GM23338 (cell line): Measurements from ENCODE around the gene CTNNA3. TPM values are rescaled to one million over a fixed set of nuclear protein-coding genes. Genes with fewer than 3 reads are reported as not detected.

Experiments
- ATAC-seq: fragments of 200-7000 bp; cut with Tn5 transposase; 3 replicates; pipeline ENCODE4 v1.9.1; 2020
- DNase-seq: peaks from one replicate; pipeline ENCODE4 v3.0.0-alpha.2; 2015; ENCODE audit warnings: low spot score
- H2AFZ ChIP-seq: fragments of 200-600 bp; sonication (generic); 2 replicates; pipeline ENCODE4 v1.8.0; 2016; ENCODE audit warnings: antibody characterized with exemption, mild to moderate bottlenecking, moderate library complexity
- H3F3A ChIP-seq: fragments of 200-600 bp; sonication (generic); replicated peaks from 2 replicates; pipeline ENCODE4 v1.8.0; 2017; ENCODE audit warnings: antibody characterized with exemption, mixed run types, low read depth
- H3K27ac ChIP-seq: fragments of 200-600 bp; sonication (generic); 2 replicates; pipeline ENCODE4 v1.6.1; 2016; ENCODE audit warnings: low read depth
- H3K27me3 ChIP-seq: fragments of 200-600 bp; sonication (generic); 2 replicates; pipeline ENCODE4 v1.8.0; 2016; ENCODE audit warnings: mild to moderate bottlenecking, mixed run types, moderate library complexity; ENCODE audit not compliant: insufficient read depth
- H3K36me3 ChIP-seq: fragments of 200-600 bp; sonication (generic); 2 replicates; pipeline ENCODE4 v1.8.0; 2016; ENCODE audit warnings: mild to moderate bottlenecking; ENCODE audit not compliant: insufficient read depth
- H3K4me1 ChIP-seq: fragments of 200-600 bp; sonication (generic); 2 replicates; pipeline ENCODE4 v1.8.0; 2016; ENCODE audit warnings: mild to moderate bottlenecking, moderate library complexity; ENCODE audit not compliant: insufficient read depth
- H3K4me2 ChIP-seq: fragments of 200-600 bp; sonication (generic); 2 replicates; pipeline ENCODE4 v1.7.1; 2017; ENCODE audit warnings: mixed run types
- H3K4me3 ChIP-seq: fragments of 200-600 bp; sonication (generic); 2 replicates; pipeline ENCODE4 v1.6.1; 2016; ENCODE audit warnings: mixed run types
- H3K79me2 ChIP-seq: fragments of 200-600 bp; sonication (generic); replicated peaks from 2 replicates; pipeline ENCODE4 v1.8.0; 2017; ENCODE audit warnings: mild to moderate bottlenecking; ENCODE audit not compliant: insufficient read depth
- H3K9me2 ChIP-seq: fragments of 200-600 bp; sonication (generic); 2 replicates; pipeline ENCODE4 v1.8.0; 2017; ENCODE audit not compliant: insufficient read depth
- H4K20me1 ChIP-seq: fragments of 200-600 bp; sonication (generic); replicated peaks from 2 replicates; pipeline ENCODE4 v1.8.0; 2017; ENCODE audit warnings: mild to moderate bottlenecking; ENCODE audit not compliant: insufficient read depth
- H3K27ac Mint-ChIP-seq: 2 replicates; pipeline ENCODE4 v1.8.0; 2020; ENCODE audit warnings: inconsistent platforms, mild to moderate bottlenecking, moderate library complexity, mixed read lengths
- H3K27me3 Mint-ChIP-seq: 3 replicates; pipeline ENCODE4 v1.8.0; 2022; ENCODE audit warnings: low read depth, mild to moderate bottlenecking, moderate library complexity, mixed read lengths, inconsistent platforms; ENCODE audit not compliant: insufficient read depth, poor library complexity
- H3K36me3 Mint-ChIP-seq: 3 replicates; pipeline ENCODE4 v1.8.0; 2021; ENCODE audit warnings: low read depth, mild to moderate bottlenecking, inconsistent platforms, moderate library complexity, mixed read lengths
- H3K4me1 Mint-ChIP-seq: 3 replicates; pipeline ENCODE4 v1.8.0; 2020; ENCODE audit warnings: mild to moderate bottlenecking, inconsistent platforms, mixed read lengths
- H3K4me3 Mint-ChIP-seq: 3 replicates; pipeline ENCODE4 v1.8.0; 2021; ENCODE audit warnings: moderate library complexity, mild to moderate bottlenecking, inconsistent platforms, mixed read lengths
- H3K9me3 Mint-ChIP-seq: 3 replicates; pipeline ENCODE4 v1.8.0; 2020; ENCODE audit warnings: moderate library complexity, mild to moderate bottlenecking, inconsistent platforms, mixed read lengths
- CREB1 ChIP-seq: fragments of 250-450 bp; sonication (Bioruptor Pico); IDR thresholded peaks from 2 replicates; pipeline ENCODE4 v1.5.0; 2020; ENCODE audit warnings: low read depth, mild to moderate bottlenecking, moderate library complexity
- EZH2 ChIP-seq: fragments of 200-600 bp; sonication (generic); IDR thresholded peaks from one replicate; pipeline ENCODE4 v1.8.0; 2017; ENCODE audit warnings: antibody characterized with exemption, mild to moderate bottlenecking, low read depth; ENCODE audit not compliant: unreplicated experiment
- JUNB ChIP-seq: IDR thresholded peaks from one replicate; pipeline ENCODE4 v1.6.1; 2016; ENCODE audit warnings: antibody characterized with exemption; ENCODE audit not compliant: unreplicated experiment
- NANOG ChIP-seq: IDR thresholded peaks from 2 replicates; pipeline ENCODE4 v1.6.1; 2016; ENCODE audit warnings: antibody characterized with exemption, borderline replicate concordance
- STAT1 ChIP-seq: IDR thresholded peaks from one replicate; pipeline ENCODE4 v1.6.1; 2016; ENCODE audit warnings: antibody characterized with exemption; ENCODE audit not compliant: unreplicated experiment
- ZNF114 ChIP-seq: fragments of 250-450 bp; sonication (Bioruptor Pico); IDR thresholded peaks from 2 replicates; pipeline ENCODE4 v1.5.0; 2020; ENCODE audit warnings: mild to moderate bottlenecking, moderate library complexity
- ZNF331 ChIP-seq: fragments of 250-450 bp; sonication (Bioruptor Pico); IDR thresholded peaks from 2 replicates; pipeline ENCODE4 v1.5.0; 2020; ENCODE audit warnings: low read depth, mild to moderate bottlenecking, moderate library complexity
- polyA plus RNA-seq: library from polyadenylated mRNA; unstranded; fragments of >200 nt; fragmentation: Nextera tagmentation; extraction: Ambion mirVana; gene quantifications from 2 replicates; pipeline ENCODE4 v1.2.1, GENCODE V29; 2016
- total RNA-seq: library from RNA; depleted of rRNA; stranded (reverse); fragments of >200 nt; shearing (Covaris generic); gene quantifications from 2 replicates; pipeline ENCODE4 v1.2.3, GENCODE V29; 2014
- TF ChIP-seq, protein P1 (sequence below): IDR thresholded peaks from one replicate; pipeline ENCODE4 v1.6.1; 2018; ENCODE audit warnings: antibody characterized with exemption; ENCODE audit not compliant: unreplicated experiment
- TF ChIP-seq, protein P2 (sequence below): IDR thresholded peaks from 2 replicates; pipeline ENCODE4 v1.6.1; 2016; ENCODE audit warnings: antibody characterized with exemption

Gene CTNNA3
- total and polyA plus RNA-seq, 2 experiments from 2014 or later: 0.71 to 3.3 TPM

DNA sequence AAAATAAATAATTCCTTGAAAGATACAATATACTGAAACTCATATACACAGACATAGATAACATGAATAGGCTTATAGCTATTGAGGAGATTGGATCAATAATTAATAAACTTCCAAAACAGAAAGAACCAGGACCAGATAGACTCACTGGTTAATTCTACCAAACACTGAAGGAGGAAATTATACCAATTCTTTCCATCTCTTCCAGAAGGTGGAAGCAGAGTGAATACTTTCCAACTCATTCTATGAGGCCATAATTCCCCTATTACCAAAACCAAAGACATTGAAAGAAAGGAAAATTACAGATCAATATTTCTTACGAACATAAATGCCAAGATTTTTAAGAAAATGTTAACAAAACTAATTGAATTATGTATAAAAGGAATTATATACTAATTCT is 1394.9 kb downstream of the CTNNA3 start (continued):
- TF ChIP-seq, protein P1, sequence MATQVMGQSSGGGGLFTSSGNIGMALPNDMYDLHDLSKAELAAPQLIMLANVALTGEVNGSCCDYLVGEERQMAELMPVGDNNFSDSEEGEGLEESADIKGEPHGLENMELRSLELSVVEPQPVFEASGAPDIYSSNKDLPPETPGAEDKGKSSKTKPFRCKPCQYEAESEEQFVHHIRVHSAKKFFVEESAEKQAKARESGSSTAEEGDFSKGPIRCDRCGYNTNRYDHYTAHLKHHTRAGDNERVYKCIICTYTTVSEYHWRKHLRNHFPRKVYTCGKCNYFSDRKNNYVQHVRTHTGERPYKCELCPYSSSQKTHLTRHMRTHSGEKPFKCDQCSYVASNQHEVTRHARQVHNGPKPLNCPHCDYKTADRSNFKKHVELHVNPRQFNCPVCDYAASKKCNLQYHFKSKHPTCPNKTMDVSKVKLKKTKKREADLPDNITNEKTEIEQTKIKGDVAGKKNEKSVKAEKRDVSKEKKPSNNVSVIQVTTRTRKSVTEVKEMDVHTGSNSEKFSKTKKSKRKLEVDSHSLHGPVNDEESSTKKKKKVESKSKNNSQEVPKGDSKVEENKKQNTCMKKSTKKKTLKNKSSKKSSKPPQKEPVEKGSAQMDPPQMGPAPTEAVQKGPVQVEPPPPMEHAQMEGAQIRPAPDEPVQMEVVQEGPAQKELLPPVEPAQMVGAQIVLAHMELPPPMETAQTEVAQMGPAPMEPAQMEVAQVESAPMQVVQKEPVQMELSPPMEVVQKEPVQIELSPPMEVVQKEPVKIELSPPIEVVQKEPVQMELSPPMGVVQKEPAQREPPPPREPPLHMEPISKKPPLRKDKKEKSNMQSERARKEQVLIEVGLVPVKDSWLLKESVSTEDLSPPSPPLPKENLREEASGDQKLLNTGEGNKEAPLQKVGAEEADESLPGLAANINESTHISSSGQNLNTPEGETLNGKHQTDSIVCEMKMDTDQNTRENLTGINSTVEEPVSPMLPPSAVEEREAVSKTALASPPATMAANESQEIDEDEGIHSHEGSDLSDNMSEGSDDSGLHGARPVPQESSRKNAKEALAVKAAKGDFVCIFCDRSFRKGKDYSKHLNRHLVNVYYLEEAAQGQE: no peak
- TF ChIP-seq ZNF331 (CRISPR knock-in tag) (no peak), CREB1 (no peak), EZH2 (no peak), STAT1 (no peak)

DNA sequence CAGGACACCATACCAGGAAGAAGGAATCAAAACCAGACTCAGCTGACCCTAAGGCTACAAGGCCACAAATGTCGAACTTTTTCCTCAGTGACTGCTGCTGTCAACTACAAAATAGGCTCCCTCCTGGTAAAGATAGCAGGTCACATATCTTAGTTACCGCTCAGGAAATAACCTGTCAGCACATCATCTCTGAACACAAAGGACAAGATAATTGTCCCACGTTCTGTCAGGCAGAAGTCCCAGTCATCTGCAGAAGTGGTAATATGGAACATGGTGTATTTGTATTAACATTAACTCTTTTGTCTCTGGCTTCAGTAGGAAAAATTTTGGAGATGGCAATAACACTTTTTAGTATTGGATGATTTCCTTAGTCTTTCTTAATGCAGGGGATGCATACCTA is 1400.4 kb downstream of the CTNNA3 start:
- Histone ChIP-seq H3F3A (no peaks in the 10 kb centered on the region), H2AFZ (no peak overlapping the region), H3K4me3 (no peak overlapping the region), H4K20me1 (no peaks in the 10 kb centered on the region), H3K27me3 (no peaks in the 10 kb centered on the region), H3K27ac (no peak overlapping the region), H3K4me2 (no peak overlapping the region), H3K9me2 (peaks cover 3% of the 10 kb centered on the region; the same call in 1 of the 2 replicates), H3K4me1 (no peaks in the 10 kb centered on the region), H3K36me3 (no peaks in the 10 kb centered on the region), H3K79me2 (no peaks in the 10 kb centered on the region)
- no peaks in the 10 kb centered on the region for H3K27me3 Mint-ChIP-seq
- no peak for ATAC-seq
- H3K9me3 Mint-ChIP-seq: no peaks in the 10 kb centered on the region
- no peaks in the 10 kb centered on the region for H3K36me3 Mint-ChIP-seq
- no peak for DNase-seq
- no peaks in the 10 kb centered on the region for H3K4me1 Mint-ChIP-seq
- H3K4me3 Mint-ChIP-seq: no peak overlapping the region
- TF ChIP-seq ZNF331 (CRISPR knock-in tag) (no peak), STAT1 (no peak)
- H3K27ac Mint-ChIP-seq: no peak overlapping the region

DNA sequence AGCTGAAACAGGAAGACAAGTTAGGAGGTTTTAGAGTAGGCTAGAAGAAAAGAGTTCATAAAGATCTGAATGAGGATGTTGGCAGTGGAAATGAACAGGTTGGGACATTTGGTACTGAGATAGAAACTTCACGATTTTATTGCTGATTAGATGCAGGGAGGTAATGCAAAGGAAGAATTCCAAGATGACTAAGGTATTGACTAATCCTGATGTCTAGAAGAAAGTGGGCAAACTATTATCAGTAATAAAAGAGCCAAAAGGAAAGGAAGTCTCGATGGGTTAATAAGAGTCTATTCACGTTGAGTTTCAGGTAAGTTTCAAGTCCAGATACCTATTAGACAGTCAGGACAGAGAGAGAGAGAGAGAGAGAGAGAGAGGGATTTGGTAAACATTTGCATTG is 1401.5 kb downstream of the CTNNA3 start:
- H3K9me3 Mint-ChIP-seq: no peaks in the 10 kb centered on the region
- no peak overlapping the region for H3K4me3 Mint-ChIP-seq
- no peaks in the 10 kb centered on the region for H3K36me3 ChIP-seq
- no peaks in the 10 kb centered on the region for H3K36me3 Mint-ChIP-seq
- DNase-seq (no peak), ATAC-seq (no peak)
- no peak overlapping the region for H3K4me2 ChIP-seq
- H3K4me1 ChIP-seq: no peaks in the 10 kb centered on the region
- peaks cover 3% of the 10 kb centered on the region; the same call in 1 of the 2 replicates for H3K9me2 ChIP-seq
- no peaks in the 10 kb centered on the region for H3K27me3 ChIP-seq
- no peak overlapping the region for H3K27ac ChIP-seq
- no peaks in the 10 kb centered on the region for H3K27me3 Mint-ChIP-seq
- H4K20me1 ChIP-seq: no peaks in the 10 kb centered on the region
- no peaks in the 10 kb centered on the region for H3F3A ChIP-seq
- TF ChIP-seq NANOG: no peak
- TF ChIP-seq ZNF114: no peak
- TF ChIP-seq, protein P2, sequence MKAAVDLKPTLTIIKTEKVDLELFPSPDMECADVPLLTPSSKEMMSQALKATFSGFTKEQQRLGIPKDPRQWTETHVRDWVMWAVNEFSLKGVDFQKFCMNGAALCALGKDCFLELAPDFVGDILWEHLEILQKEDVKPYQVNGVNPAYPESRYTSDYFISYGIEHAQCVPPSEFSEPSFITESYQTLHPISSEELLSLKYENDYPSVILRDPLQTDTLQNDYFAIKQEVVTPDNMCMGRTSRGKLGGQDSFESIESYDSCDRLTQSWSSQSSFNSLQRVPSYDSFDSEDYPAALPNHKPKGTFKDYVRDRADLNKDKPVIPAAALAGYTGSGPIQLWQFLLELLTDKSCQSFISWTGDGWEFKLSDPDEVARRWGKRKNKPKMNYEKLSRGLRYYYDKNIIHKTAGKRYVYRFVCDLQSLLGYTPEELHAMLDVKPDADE: no peak
- no peak for TF ChIP-seq JUNB
- TF ChIP-seq ZNF331 (CRISPR knock-in tag): no peak
- TF ChIP-seq EZH2: no peak
- no peaks in the 10 kb centered on the region for H3K4me1 Mint-ChIP-seq
- no peak overlapping the region for H3K27ac Mint-ChIP-seq
- H3K79me2 ChIP-seq: no peaks in the 10 kb centered on the region
- no peak overlapping the region; the same call in 1 of the 2 replicates for H2AFZ ChIP-seq
- no peak overlapping the region for H3K4me3 ChIP-seq
